Measurements from ENCODE around the gene DGKD. TPM values are rescaled to one million over a fixed set of nuclear protein-coding genes. Genes with fewer than 3 reads are reported as not detected.

The DGKD gene
- total RNA-seq, 1 experiment from 2014 or later, result 105 TPM

DNA sequence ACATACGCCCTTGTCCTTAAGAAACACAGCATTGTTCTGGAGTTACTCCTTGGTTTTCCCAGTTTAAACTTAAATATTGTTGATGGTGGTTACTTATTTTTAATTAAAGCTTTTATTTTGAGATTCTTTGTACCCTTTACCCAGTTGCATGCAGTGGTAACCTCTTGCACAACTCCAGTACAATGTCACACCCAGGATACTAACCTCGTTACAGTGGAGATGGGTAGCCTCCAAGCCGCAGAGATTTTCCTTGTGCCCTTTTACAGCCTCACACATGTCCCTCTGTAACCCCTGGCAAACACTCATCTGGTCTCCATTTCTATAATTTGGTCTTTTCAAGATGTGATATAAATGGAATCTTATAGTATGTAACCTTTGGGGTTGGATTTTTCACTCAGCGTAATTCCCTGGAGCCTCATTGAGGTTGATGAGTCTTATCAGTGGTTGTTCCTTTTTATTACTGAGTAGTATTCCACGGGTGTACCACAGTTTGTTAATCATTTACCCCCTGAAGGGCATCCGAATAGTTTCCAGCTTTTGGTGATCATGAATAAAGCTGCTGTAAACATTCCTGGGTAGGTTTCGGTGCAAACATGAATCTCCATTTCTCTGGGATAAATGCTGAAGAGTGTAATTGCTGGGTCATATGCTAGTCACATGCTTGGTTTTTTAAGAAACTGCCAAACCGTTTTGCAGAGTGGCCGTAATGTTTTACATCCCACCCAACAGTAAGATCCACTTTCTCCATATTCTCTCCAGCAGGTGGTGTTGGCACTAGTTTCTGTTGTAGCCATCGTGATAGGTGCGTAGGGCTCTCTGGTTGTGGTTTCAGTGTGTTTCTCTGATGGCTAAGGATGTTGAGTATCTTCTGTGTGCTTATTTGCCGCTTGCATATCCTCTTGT, 68.6 kb downstream of the DGKD start:
- BruUV-seq (replicated peaks), result TSS peak; percentile 90
- H3K9me3 ChIP-seq, result no peaks in the 10 kb centered on the region
- no peaks in the 10 kb centered on the region for H3K27me3 ChIP-seq (replicated peaks; ENCODE audit: control insufficient read depth, insufficient read depth, low read length)
- Mint-ChIP-seq H3K4me3 (ENCODE audit: unreplicated experiment) (no peak overlapping the region), H3K27me3 (ENCODE audit: insufficient read depth, unreplicated experiment) (no peaks in the 10 kb centered on the region), H3K27ac (ENCODE audit: unreplicated experiment) (peak overlapping the region; percentile 86), H3K4me1 (ENCODE audit: low read depth, unreplicated experiment) (peaks cover 28% of the 10 kb centered on the region), H3K9me3 (ENCODE audit: unreplicated experiment) (no peaks in the 10 kb centered on the region), H3K36me3 (ENCODE audit: insufficient read depth, unreplicated experiment) (peaks cover 81% of the 10 kb centered on the region)
- DNase-seq, result no peak
- H3K4me3 ChIP-seq (ENCODE audit: low read depth, low read length), result no peak overlapping the region
- H3K36me3 ChIP-seq (ENCODE audit: control insufficient read depth, insufficient read depth, low read length), result no peaks in the 10 kb centered on the region
- POLR2A ChIA-PET, result no interaction called here
- intact Hi-C loops (cut with micrococcal nuclease; ENCODE audit: unreplicated experiment), result no loop called here
- H3K4me1 ChIP-seq, result peaks cover 19% of the 10 kb centered on the region
- TF ChIP-seq, protein P1, sequence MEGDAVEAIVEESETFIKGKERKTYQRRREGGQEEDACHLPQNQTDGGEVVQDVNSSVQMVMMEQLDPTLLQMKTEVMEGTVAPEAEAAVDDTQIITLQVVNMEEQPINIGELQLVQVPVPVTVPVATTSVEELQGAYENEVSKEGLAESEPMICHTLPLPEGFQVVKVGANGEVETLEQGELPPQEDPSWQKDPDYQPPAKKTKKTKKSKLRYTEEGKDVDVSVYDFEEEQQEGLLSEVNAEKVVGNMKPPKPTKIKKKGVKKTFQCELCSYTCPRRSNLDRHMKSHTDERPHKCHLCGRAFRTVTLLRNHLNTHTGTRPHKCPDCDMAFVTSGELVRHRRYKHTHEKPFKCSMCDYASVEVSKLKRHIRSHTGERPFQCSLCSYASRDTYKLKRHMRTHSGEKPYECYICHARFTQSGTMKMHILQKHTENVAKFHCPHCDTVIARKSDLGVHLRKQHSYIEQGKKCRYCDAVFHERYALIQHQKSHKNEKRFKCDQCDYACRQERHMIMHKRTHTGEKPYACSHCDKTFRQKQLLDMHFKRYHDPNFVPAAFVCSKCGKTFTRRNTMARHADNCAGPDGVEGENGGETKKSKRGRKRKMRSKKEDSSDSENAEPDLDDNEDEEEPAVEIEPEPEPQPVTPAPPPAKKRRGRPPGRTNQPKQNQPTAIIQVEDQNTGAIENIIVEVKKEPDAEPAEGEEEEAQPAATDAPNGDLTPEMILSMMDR (IDR thresholded peaks at IDR 0.05; ENCODE audit: insufficient read depth in 1 of 2, low read depth in 1 of 2, low read length in 1 of 2, severe bottlenecking in 1 of 2, unreplicated experiment in 1 of 2), result no peak
- CTCF ChIA-PET, result no interaction called here

DNA sequence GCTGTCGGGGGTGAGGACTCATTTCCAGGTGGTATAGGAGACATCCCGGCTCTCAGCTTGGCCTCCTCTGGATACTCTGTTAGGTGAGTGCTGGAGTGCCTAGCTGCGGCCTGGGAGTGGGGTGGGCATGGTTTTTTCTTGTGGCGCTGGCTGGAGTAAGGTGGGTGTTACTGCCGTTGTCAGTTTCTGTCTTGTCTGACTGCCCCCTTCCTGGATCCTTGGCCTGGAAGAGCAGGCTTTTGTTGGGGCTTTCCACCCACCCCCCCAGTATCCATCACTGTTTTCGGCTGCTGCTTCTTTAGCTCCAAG, 69.2 kb downstream of the DGKD start:
- Histone ChIP-seq H3K27me3 (replicated peaks; ENCODE audit: control insufficient read depth, insufficient read depth, low read length) (no peaks in the 10 kb centered on the region), H3K4me3 (ENCODE audit: low read depth, low read length) (no peak overlapping the region), H3K4me1 (peaks cover 19% of the 10 kb centered on the region), H3K9me3 (no peaks in the 10 kb centered on the region), H3K36me3 (ENCODE audit: control insufficient read depth, insufficient read depth, low read length) (no peaks in the 10 kb centered on the region)
- TF ChIP-seq, protein P1 (IDR thresholded peaks at IDR 0.05; ENCODE audit: insufficient read depth in 1 of 2, low read depth in 1 of 2, low read length in 1 of 2, severe bottlenecking in 1 of 2, unreplicated experiment in 1 of 2), result no peak
- intact Hi-C loops (cut with micrococcal nuclease; ENCODE audit: unreplicated experiment), result no loop called here
- POLR2A ChIA-PET, result no interaction called here
- peaks cover 80% of the 10 kb centered on the region for H3K36me3 Mint-ChIP-seq (ENCODE audit: insufficient read depth, unreplicated experiment)
- H3K4me3 Mint-ChIP-seq (ENCODE audit: unreplicated experiment), result no peak overlapping the region
- H3K27ac Mint-ChIP-seq (ENCODE audit: unreplicated experiment), result peak overlapping the region; percentile 86
- DNase-seq, result no peak
- H3K27me3 Mint-ChIP-seq (ENCODE audit: insufficient read depth, unreplicated experiment), result no peaks in the 10 kb centered on the region
- no peaks in the 10 kb centered on the region for H3K9me3 Mint-ChIP-seq (ENCODE audit: unreplicated experiment)
- H3K4me1 Mint-ChIP-seq (ENCODE audit: low read depth, unreplicated experiment), result peaks cover 28% of the 10 kb centered on the region
- CTCF ChIA-PET, result no interaction called here
- no TSS peak for BruUV-seq (replicated peaks)

DNA sequence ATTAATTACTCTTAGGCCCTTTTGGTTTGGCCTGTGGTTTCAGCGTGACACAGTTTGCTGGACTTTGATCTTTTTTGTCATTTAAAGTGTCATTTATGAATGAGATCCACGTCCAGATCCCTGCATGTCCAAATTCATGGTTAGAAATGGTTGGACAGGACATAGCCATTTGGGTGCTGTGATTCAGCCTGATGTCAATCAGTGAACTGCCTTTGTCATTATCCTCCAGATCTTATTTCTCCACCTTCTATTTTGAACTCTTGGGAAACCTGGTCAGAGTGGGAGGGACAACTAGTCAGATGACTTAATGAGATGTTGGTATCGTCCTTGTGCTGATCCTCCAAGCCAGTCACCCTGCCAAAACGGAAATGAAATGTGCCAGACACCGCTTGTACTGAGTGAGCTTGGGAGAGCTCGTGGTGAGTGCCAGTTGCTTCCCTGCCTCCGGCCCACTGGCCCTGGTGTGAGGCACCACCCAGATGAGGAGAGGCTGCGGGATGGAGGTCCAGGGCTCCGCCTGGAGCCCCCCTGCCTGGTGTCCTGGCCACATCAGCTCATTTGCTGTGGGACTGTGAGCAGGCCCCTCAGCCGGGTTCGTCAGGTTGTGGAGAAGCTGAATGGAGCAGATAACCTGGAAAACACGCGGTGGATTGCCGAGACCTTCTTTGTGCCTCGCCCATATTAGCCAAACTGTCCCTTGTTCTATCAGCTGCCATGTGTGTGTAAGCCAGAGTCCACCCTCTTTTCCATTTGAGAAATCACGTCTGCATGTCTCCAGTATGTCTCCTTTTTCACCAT, 70.1 kb downstream of the DGKD start:
- ChIA-PET CTCF (no interaction called here), POLR2A (no interaction called here)
- Mint-ChIP-seq H3K9me3 (ENCODE audit: unreplicated experiment) (no peaks in the 10 kb centered on the region), H3K27me3 (ENCODE audit: insufficient read depth, unreplicated experiment) (no peaks in the 10 kb centered on the region), H3K36me3 (ENCODE audit: insufficient read depth, unreplicated experiment) (peaks cover 78% of the 10 kb centered on the region), H3K4me3 (ENCODE audit: unreplicated experiment) (no peak overlapping the region), H3K4me1 (ENCODE audit: low read depth, unreplicated experiment) (peaks cover 19% of the 10 kb centered on the region), H3K27ac (ENCODE audit: unreplicated experiment) (peak overlapping the region; percentile 86)
- no peaks in the 10 kb centered on the region for H3K27me3 ChIP-seq (replicated peaks; ENCODE audit: control insufficient read depth, insufficient read depth, low read length)
- TF ChIP-seq, protein P1 (IDR thresholded peaks at IDR 0.05; ENCODE audit: insufficient read depth in 1 of 2, low read depth in 1 of 2, low read length in 1 of 2, severe bottlenecking in 1 of 2, unreplicated experiment in 1 of 2), result no peak
- intact Hi-C loops (cut with micrococcal nuclease; ENCODE audit: unreplicated experiment), result no loop called here
- BruUV-seq (replicated peaks), result no TSS peak
- DNase-seq, result no peak
- no peaks in the 10 kb centered on the region for H3K9me3 ChIP-seq
- H3K4me1 ChIP-seq, result peaks cover 19% of the 10 kb centered on the region
- no peak overlapping the region for H3K4me3 ChIP-seq (ENCODE audit: low read depth, low read length)
- no peaks in the 10 kb centered on the region for H3K36me3 ChIP-seq (ENCODE audit: control insufficient read depth, insufficient read depth, low read length)

Measured in Caco-2 (cell line).